BLaER1 treated with 17β-estradiol and CSF1 and Interleukin-3, amounts not matched to agents 10 nM and 100 nM (cell line): ENCODE data around the gene ASB1.

Experiments used
- H3K27ac ChIP-seq, 11 experiments: shearing (Covaris generic); formaldehyde crosslinking; 2 replicates each; pipeline ENCODE4 v1.8.1; 2022
- H3K27me3 ChIP-seq, 11 experiments: shearing (Covaris generic); formaldehyde crosslinking; 2 replicates each; pipeline ENCODE4 v1.8.1; 2022
- H3K36me3 ChIP-seq, 11 experiments: shearing (Covaris generic); formaldehyde crosslinking; 2 replicates each; pipeline ENCODE4 v1.8.1; 2022
- H3K4me1 ChIP-seq, 10 experiments: shearing (Covaris generic); formaldehyde crosslinking; 2 replicates each; pipeline ENCODE4 v1.8.1; 2022
- H3K4me2 ChIP-seq, 11 experiments: shearing (Covaris generic); formaldehyde crosslinking; 2 replicates each; pipeline ENCODE4 v1.8.1; 2022
- H3K4me3 ChIP-seq, 10 experiments: shearing (Covaris generic); formaldehyde crosslinking; 2 replicates each; pipeline ENCODE4 v1.8.1; 2022
- H3K9ac ChIP-seq, 11 experiments: shearing (Covaris generic); formaldehyde crosslinking; 2 replicates each; pipeline ENCODE4 v1.8.1; 2022
- H3K9me3 ChIP-seq, 11 experiments: shearing (Covaris generic); formaldehyde crosslinking; replicated peaks in 1 of 11; 2 replicates each; pipeline ENCODE4 v1.8.1; 2022
- H4K20me1 ChIP-seq, 11 experiments: shearing (Covaris generic); formaldehyde crosslinking; 2 replicates each; pipeline ENCODE4 v1.8.1; 2022
- Cebpa-rat ChIP-seq, 11 experiments: shearing (Covaris generic); IDR thresholded peaks; 2 replicates each; pipeline ENCODE4 v1.8.1; 2022

Gene ASB1

DNA sequence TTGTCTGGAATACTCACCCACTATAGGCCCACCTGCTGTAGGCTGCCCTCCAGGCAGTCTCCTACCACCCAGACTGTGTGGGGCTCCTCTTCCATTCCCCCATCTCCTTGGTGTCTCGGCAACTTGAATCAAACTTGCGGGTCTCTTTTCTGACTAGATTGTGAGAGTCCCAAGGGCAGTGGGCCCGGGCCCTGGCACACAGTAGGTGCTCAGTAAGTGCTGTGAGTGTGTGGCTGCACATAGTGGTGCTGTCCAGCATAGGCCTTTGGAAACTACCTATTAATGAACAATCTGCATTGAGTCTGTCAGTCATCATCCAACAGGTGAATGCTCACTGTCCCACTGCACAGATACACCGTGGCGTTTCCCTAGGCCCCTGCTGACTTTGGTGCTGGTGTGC, 43.6 kb upstream of the ASB1 start:
- Histone ChIP-seq H4K20me1 (no peaks in the 10 kb centered on the region; a peak in 1 of 22 replicates), H3K4me3 (no peak overlapping the region; a peak in 1 of 20 replicates), H3K4me2 (no peak overlapping the region), H3K27me3 (peaks cover 0 to 17% (median 0%) of the 10 kb centered on the region in 11 experiments; a peak in 2 of 22 replicates), H3K36me3 (peaks cover 9 to 31% (median 22%) of the 10 kb centered on the region in 11 experiments), H3K27ac (no peak overlapping the region), H3K4me1 (peaks cover 26 to 39% (median 29%) of the 10 kb centered on the region in 10 experiments), H3K9me3 (peaks cover 15 to 46% (median 27%) of the 10 kb centered on the region in 11 experiments), H3K9ac (no peak overlapping the region)
- TF ChIP-seq Cebpa-rat (IDR thresholded peaks at IDR 0.05) = no peak

GRCh38 chr2:238383743-238384380, 42.9 kb upstream of the ASB1 start:
- Histone ChIP-seq H3K4me3 (no peak overlapping the region), H3K27me3 (peaks cover 0 to 12% (median 0%) of the 10 kb centered on the region in 11 experiments; a peak in 2 of 22 replicates), H3K9ac (no peak overlapping the region), H4K20me1 (no peaks in the 10 kb centered on the region; a peak in 1 of 22 replicates), H3K36me3 (peaks cover 9 to 34% (median 23%) of the 10 kb centered on the region in 11 experiments), H3K27ac (no peak overlapping the region), H3K4me2 (no peak overlapping the region), H3K4me1 (peaks cover 19 to 36% (median 25%) of the 10 kb centered on the region in 10 experiments), H3K9me3 (peaks cover 15 to 42% (median 27%) of the 10 kb centered on the region in 11 experiments)
- TF ChIP-seq Cebpa-rat (IDR thresholded peaks at IDR 0.05) = no peak

DNA sequence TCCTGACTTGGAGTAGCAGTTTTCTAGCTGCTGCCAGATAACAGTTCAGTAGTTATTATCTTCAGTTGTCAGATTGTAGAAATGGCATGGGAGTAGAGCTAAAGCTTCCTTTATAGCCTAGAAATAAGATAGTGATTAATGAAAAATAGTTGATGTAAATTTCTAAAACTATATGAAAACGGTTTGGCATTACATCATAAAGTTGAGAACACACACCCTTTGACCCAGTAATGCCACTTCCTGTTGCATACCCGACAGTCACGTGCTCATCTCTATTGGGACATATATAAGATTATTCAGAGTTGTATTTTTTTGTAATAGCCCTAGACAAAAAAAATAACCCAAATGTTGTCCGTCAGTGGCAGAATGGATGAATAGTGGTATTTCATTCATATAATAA, 39.4 kb upstream of the ASB1 start:
- peaks cover 9 to 21% (median 14%) of the 10 kb centered on the region in 11 experiments; a peak in 21 of 22 replicates for H3K36me3 ChIP-seq
- H3K9me3 ChIP-seq = peaks cover 15 to 23% (median 18%) of the 10 kb centered on the region in 11 experiments
- no peak overlapping the region for H3K9ac ChIP-seq
- no peak overlapping the region for H3K27ac ChIP-seq
- no peak for TF ChIP-seq Cebpa-rat (IDR thresholded peaks at IDR 0.05)
- no peaks in the 10 kb centered on the region for H3K27me3 ChIP-seq
- no peak overlapping the region for H3K4me3 ChIP-seq
- peaks cover 0 to 8% (median under 1%) of the 10 kb centered on the region in 10 experiments; a peak in 4 of 20 replicates for H3K4me1 ChIP-seq
- no peaks in the 10 kb centered on the region for H4K20me1 ChIP-seq
- no peak overlapping the region; a peak in 1 of 22 replicates for H3K4me2 ChIP-seq

GRCh38 chr2:238388794-238389193, 37.9 kb upstream of the ASB1 start:
- no peak overlapping the region for H3K27ac ChIP-seq
- no peak overlapping the region for H3K4me2 ChIP-seq
- H3K36me3 ChIP-seq = peaks cover 0 to 7% (median 3%) of the 10 kb centered on the region in 11 experiments; a peak in 6 of 22 replicates
- TF ChIP-seq Cebpa-rat (IDR thresholded peaks at IDR 0.05) = no peak
- no peaks in the 10 kb centered on the region for H3K27me3 ChIP-seq
- peaks cover 0 to 7% (median 0%) of the 10 kb centered on the region in 10 experiments; a peak in 3 of 20 replicates for H3K4me1 ChIP-seq
- no peak overlapping the region for H3K9ac ChIP-seq
- no peaks in the 10 kb centered on the region for H4K20me1 ChIP-seq
- peaks cover 3 to 9% (median 5%) of the 10 kb centered on the region in 11 experiments; a peak in 19 of 22 replicates for H3K9me3 ChIP-seq
- H3K4me3 ChIP-seq = no peak overlapping the region

DNA sequence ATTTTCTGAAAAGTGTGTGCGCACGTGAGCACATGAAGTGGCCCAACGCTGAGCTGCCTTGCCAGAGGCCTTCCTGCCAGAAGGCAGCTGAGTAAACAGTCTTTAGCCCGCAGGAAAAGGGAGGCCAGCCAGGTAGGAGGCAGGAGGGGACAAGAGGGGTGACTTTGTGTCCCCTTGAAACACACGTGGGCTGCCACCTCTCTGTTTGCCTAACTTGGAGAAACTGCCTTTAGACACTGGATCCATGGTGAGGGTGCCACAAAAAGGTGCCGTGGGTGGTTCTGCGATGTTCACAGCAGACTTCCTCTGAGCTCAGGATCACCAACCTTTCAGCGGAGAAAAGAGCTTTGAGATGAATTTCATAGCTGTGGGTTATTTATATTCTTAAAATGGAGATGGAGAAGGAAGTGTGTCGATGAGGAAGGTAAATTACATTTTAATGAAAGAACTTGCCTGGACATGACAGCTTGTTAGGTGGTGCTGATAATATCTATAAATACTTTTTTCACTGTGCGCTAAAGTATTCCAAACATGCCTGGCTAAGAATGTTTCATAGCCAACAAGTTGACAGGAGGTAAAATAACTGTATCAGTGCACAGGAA, 36.6 kb upstream of the ASB1 start:
- Histone ChIP-seq H3K36me3 (peaks cover 0 to 5% (median 0%) of the 10 kb centered on the region in 11 experiments; a peak in 4 of 22 replicates), H3K4me1 (peaks cover 0 to 7% (median 0%) of the 10 kb centered on the region in 10 experiments; a peak in 3 of 20 replicates), H3K27ac (no peak overlapping the region), H3K27me3 (no peaks in the 10 kb centered on the region), H4K20me1 (no peaks in the 10 kb centered on the region), H3K9ac (no peak overlapping the region), H3K4me3 (no peak overlapping the region), H3K4me2 (peak overlapping the region in 3 of 11 experiments; percentile 4 to 31 (median 7); a peak in 2 of 22 replicates), H3K9me3 (no peaks in the 10 kb centered on the region)
- TF ChIP-seq Cebpa-rat (IDR thresholded peaks at IDR 0.05) = no peak

DNA sequence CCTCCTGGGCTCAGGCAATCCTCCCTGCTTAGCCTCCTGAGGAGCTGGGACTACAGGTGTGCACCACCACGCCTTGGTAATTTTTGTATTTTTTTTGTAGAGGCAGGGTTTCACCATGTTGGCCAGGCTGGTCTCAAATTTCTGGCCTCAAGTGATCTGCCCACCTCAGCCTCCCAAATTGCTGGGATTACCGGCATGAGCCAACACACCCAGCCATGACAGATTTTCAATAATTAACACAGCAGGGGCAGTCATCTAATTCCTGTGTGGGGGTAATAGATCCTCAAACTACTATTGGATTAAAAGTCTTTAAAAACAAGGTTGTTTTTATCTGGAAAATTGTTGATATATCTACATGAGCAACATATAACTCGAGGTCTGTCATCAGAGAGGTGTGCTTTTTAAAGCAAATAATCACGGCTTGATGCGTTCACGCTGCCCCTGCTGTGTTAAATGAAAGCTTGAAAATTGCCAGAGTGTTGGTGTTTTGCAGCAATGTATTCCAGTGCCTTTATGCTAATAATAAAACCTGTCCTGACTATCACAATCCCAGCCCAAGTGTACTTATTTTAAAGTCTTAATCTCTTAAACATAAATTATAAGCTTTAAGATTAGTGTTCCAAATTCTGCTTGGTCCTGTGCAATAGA, 35.6 kb upstream of the ASB1 start:
- Histone ChIP-seq H3K9me3 (no peaks in the 10 kb centered on the region), H3K36me3 (peaks cover 0 to 5% (median 0%) of the 10 kb centered on the region in 11 experiments; a peak in 4 of 22 replicates), H3K27ac (no peak overlapping the region), H3K4me1 (peaks cover 0 to 7% (median 0%) of the 10 kb centered on the region in 10 experiments; a peak in 3 of 20 replicates), H3K9ac (no peak overlapping the region), H3K4me2 (no peak overlapping the region), H4K20me1 (no peaks in the 10 kb centered on the region), H3K27me3 (no peaks in the 10 kb centered on the region), H3K4me3 (no peak overlapping the region)
- no peak for TF ChIP-seq Cebpa-rat (IDR thresholded peaks at IDR 0.05)

DNA sequence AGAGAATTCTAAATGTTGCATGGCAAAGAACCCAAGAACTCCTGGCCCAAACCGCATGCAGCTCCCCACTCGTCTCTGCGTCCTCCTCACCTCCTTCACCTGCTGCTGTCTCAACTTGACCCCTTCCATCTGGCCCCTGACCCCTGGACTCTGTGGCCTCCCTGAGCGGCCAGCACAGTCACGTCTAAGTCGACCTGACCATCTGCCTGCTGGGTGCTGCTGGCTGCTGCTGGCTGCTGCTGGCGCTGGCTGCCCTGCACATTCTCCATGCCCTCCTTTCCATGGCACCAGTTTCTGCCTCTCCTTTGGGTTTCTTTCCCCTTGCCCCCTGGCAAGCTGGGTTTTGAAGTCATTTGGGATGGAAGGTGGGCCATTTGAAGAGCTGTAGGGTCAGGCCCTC, 30.1 kb upstream of the ASB1 start:
- Histone ChIP-seq H3K27me3 (no peaks in the 10 kb centered on the region), H3K4me2 (no peak overlapping the region), H4K20me1 (no peaks in the 10 kb centered on the region), H3K4me3 (no peak overlapping the region), H3K27ac (no peak overlapping the region), H3K9ac (no peak overlapping the region), H3K9me3 (no peaks in the 10 kb centered on the region), H3K36me3 (peaks cover 0 to 10% (median 4%) of the 10 kb centered on the region in 11 experiments; a peak in 7 of 22 replicates), H3K4me1 (no peaks in the 10 kb centered on the region)
- no peak for TF ChIP-seq Cebpa-rat (IDR thresholded peaks at IDR 0.05)

DNA sequence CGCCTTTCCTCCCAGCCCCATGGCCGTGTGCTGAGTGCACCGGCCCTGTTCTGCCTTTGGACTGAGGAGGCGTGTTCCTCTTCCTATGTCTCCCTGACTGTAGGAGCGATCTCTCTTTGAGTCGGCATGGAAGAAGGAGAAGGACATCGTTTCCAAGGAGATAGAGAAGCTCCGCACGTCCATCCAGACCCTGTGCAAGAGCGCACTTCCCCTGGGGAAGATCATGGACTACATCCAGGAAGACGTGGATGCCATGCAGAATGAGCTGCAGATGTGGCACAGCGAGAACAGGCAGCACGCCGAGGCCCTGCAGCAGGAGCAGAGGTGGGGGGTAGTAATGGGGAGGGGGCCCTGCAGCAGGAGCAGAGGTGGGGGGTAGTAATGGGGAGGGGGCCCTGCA, 29.4 kb upstream of the ASB1 start:
- no peak for TF ChIP-seq Cebpa-rat (IDR thresholded peaks at IDR 0.05)
- peaks cover 0 to 13% (median 5%) of the 10 kb centered on the region in 11 experiments; a peak in 7 of 22 replicates for H3K36me3 ChIP-seq
- H3K4me3 ChIP-seq = no peak overlapping the region
- no peaks in the 10 kb centered on the region for H3K27me3 ChIP-seq
- H3K9ac ChIP-seq = no peak overlapping the region
- H3K4me1 ChIP-seq = no peaks in the 10 kb centered on the region
- H4K20me1 ChIP-seq = no peaks in the 10 kb centered on the region
- no peaks in the 10 kb centered on the region for H3K9me3 ChIP-seq
- H3K27ac ChIP-seq = no peak overlapping the region
- H3K4me2 ChIP-seq = no peak overlapping the region

DNA sequence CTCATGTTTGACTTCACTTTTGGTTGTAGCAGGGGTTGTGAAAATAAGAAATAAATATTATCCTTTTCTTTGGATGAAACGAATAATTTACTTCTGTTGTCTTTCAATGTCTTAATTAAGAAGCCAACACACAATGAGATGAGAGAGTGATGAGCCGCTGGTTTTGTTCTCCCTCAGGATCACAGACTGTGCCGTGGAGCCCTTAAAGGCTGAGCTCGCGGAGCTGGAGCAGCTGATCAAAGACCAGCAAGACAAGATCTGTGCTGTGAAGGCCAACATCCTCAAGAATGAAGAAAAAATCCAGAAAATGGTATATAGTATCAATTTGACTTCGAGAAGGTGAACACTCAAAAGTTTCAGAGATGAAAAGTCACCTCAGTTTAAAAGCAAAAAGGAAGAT, 28.1 kb upstream of the ASB1 start:
- H4K20me1 ChIP-seq = no peaks in the 10 kb centered on the region
- TF ChIP-seq Cebpa-rat (IDR thresholded peaks at IDR 0.05) = no peak
- H3K4me2 ChIP-seq = no peak overlapping the region
- no peak overlapping the region for H3K4me3 ChIP-seq
- H3K36me3 ChIP-seq = peaks cover 0 to 16% (median 5%) of the 10 kb centered on the region in 11 experiments; a peak in 7 of 22 replicates
- no peaks in the 10 kb centered on the region for H3K4me1 ChIP-seq
- H3K27ac ChIP-seq = no peak overlapping the region
- H3K27me3 ChIP-seq = no peaks in the 10 kb centered on the region
- no peak overlapping the region for H3K9ac ChIP-seq
- H3K9me3 ChIP-seq = no peaks in the 10 kb centered on the region
